ENCODE data around the gene FOXL2NB.

- TF ChIP-seq CTCF (IDR thresholded peaks at IDR 0.05; ENCODE audit: low read length) (no peak), EZH2 (IDR thresholded peaks at IDR 0.05; ENCODE audit: borderline replicate concordance, low read length) (no peak)
Observed at GRCh38 chr3:138987181-138987580, 40.2 kb downstream of the FOXL2NB start.

Measured in OCI-LY1 (cell line).